Astrocyte (in vitro differentiated cells and primary cell): Measurements from ENCODE around the gene PPP3CA. TPM values are rescaled to one million over a fixed set of nuclear protein-coding genes. Genes with fewer than 3 reads are reported as not detected.
"Not testable (repeated sequence)": the region's sequence is repeated elsewhere in the genome, so short reads cannot be mapped to it uniquely, and the experiment has no call there.

Experiments used
- DNase-seq: peaks from one replicate; pipeline ENCODE4 v3.0.0-alpha.2; 2010; ENCODE audit warnings: low read depth
- FAIRE-seq: peaks from 2 replicates; lab custom pipeline; 2011; peaks lifted over from hg19 to GRCh38; lab: Jason Lieb, UNC
- H2AFZ ChIP-seq: 2 replicates; pipeline ENCODE4 v1.6.0; 2012; ENCODE audit warnings: low read depth, low read length, inconsistent platforms
- H3K27ac ChIP-seq: 2 replicates; pipeline ENCODE4 v1.5.1; 2011; ENCODE audit warnings: low read depth, low read length, inconsistent platforms
- H3K27me3 ChIP-seq: 2 replicates; pipeline ENCODE4 v1.6.0; 2011; ENCODE audit warnings: low read length, inconsistent platforms; ENCODE audit not compliant: insufficient read depth
- H3K36me3 ChIP-seq: 2 replicates; pipeline ENCODE4 v1.5.1; 2011; ENCODE audit warnings: low read length, inconsistent platforms; ENCODE audit not compliant: insufficient read depth
- H3K4me1 ChIP-seq: 2 replicates; pipeline ENCODE4 v1.5.1; 2011; ENCODE audit warnings: low read length, inconsistent platforms; ENCODE audit not compliant: insufficient read depth
- H3K4me2 ChIP-seq: 2 replicates; pipeline ENCODE4 v1.6.0; 2012; ENCODE audit warnings: low read length, inconsistent platforms
- H3K4me3 ChIP-seq: 2 replicates; pipeline ENCODE4 v1.5.1; 2011; ENCODE audit warnings: low read depth, mild to moderate bottlenecking, low read length, inconsistent platforms; ENCODE audit not compliant: insufficient read depth
- H3K79me2 ChIP-seq: 2 replicates; pipeline ENCODE4 v1.6.0; 2012; ENCODE audit warnings: mild to moderate bottlenecking, low read length, inconsistent platforms; ENCODE audit not compliant: insufficient read depth
- H3K9ac ChIP-seq: 2 replicates; pipeline ENCODE4 v1.6.0; 2012; ENCODE audit warnings: mild to moderate bottlenecking, low read length, inconsistent platforms
- H3K9me3 ChIP-seq: 2 replicates; pipeline ENCODE4 v1.5.1; 2012; ENCODE audit warnings: low read depth, mild to moderate bottlenecking, low read length, inconsistent platforms; ENCODE audit not compliant: insufficient read depth
- H4K20me1 ChIP-seq: 2 replicates; pipeline ENCODE4 v1.6.0; 2012; ENCODE audit warnings: low read length, inconsistent platforms; ENCODE audit not compliant: insufficient read depth
- H3K27ac Mint-ChIP-seq: one replicate; pipeline ENCODE4 v1.8.0; 2021; ENCODE audit warnings: mild to moderate bottlenecking, mixed read lengths; ENCODE audit not compliant: unreplicated experiment
- H3K27me3 Mint-ChIP-seq: one replicate; pipeline ENCODE4 v1.8.0; 2021; ENCODE audit warnings: low read depth, mixed read lengths; ENCODE audit not compliant: unreplicated experiment
- H3K36me3 Mint-ChIP-seq: one replicate; pipeline ENCODE4 v1.8.0; 2021; ENCODE audit warnings: low read depth, mixed read lengths; ENCODE audit not compliant: unreplicated experiment
- H3K4me1 Mint-ChIP-seq: one replicate; pipeline ENCODE4 v1.8.0; 2021; ENCODE audit warnings: low read depth, mixed read lengths; ENCODE audit not compliant: unreplicated experiment
- H3K4me3 Mint-ChIP-seq: one replicate; pipeline ENCODE4 v1.8.0; 2021; ENCODE audit warnings: mild to moderate bottlenecking, moderate library complexity, mixed read lengths; ENCODE audit not compliant: unreplicated experiment
- H3K9me3 Mint-ChIP-seq: one replicate; pipeline ENCODE4 v1.8.0; 2021; ENCODE audit warnings: mild to moderate bottlenecking, mixed read lengths; ENCODE audit not compliant: unreplicated experiment
- CTCF ChIP-seq: IDR thresholded peaks from 2 replicates; pipeline ENCODE4 v1.5.1; 2011; ENCODE audit warnings: low read depth, mild to moderate bottlenecking, inconsistent platforms, low read length, moderate library complexity; ENCODE audit not compliant: insufficient read depth
- EZH2 ChIP-seq: IDR thresholded peaks from 2 replicates; pipeline ENCODE4 v1.6.1; 2012; ENCODE audit warnings: mild to moderate bottlenecking, low read length, inconsistent platforms; ENCODE audit not compliant: insufficient read depth
- total RNA-seq: library from RNA; stranded (reverse); gene quantifications from 2 replicates; pipeline ENCODE4 v1.2.1, GENCODE V29; 2021

PPP3CA gene
- total RNA-seq, 1 donor from 2014 or later = 101 TPM

DNA sequence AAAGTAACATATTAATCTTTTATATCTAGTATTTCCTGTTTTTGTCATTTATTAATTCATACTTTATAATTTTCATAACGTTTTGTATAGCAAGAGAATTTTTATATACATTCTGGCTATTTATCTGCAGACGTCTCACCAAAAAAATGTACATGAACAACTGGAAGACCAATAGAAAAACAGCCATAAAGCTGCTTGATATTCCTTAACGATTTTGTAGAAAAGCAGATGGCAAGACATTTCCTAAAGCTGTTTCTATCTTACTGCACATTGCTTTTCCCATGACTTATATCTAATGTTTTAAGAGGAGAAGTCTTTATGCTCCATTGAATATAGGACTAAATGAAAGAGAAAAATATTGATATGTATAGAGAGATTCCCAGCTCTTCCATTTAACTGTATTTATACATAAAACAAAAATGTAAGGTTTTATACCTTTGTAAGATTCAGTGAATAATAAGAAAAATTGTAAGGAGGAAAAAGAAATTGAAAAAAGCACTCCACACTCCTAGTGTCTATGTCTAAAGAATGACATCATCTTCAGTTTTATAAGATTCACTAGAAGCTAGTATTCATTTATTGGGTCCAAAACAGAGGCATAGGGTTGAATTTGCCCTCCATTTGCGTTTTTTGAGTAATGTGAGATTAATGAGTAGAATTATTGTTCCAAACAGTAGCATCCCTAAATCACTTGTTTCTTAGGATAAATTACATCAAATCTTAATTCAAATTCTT, 248.5 kb downstream of the PPP3CA start:
- no peaks in the 10 kb centered on the region for H3K79me2 ChIP-seq
- no peak overlapping the region for H2AFZ ChIP-seq
- no peaks in the 10 kb centered on the region for H3K36me3 ChIP-seq
- H3K4me3 ChIP-seq = no peak overlapping the region
- H3K27ac ChIP-seq = no peak overlapping the region
- no peaks in the 10 kb centered on the region for H3K27me3 Mint-ChIP-seq
- H3K27me3 ChIP-seq = no peaks in the 10 kb centered on the region
- H3K9me3 ChIP-seq = no peaks in the 10 kb centered on the region
- H3K9me3 Mint-ChIP-seq = no peaks in the 10 kb centered on the region
- peaks cover 4% of the 10 kb centered on the region for H3K4me1 ChIP-seq
- no peak overlapping the region for H3K4me2 ChIP-seq
- peaks cover 3% of the 10 kb centered on the region for H3K36me3 Mint-ChIP-seq
- H3K4me3 Mint-ChIP-seq = no peak overlapping the region
- peaks cover 18% of the 10 kb centered on the region for H3K4me1 Mint-ChIP-seq
- H4K20me1 ChIP-seq = peaks cover 2% of the 10 kb centered on the region
- no peak overlapping the region for H3K9ac ChIP-seq
- FAIRE-seq = no peak
- no peak overlapping the region for H3K27ac Mint-ChIP-seq
- TF ChIP-seq EZH2 (no peak), CTCF (no peak)
- no peak for DNase-seq

- H3K27ac ChIP-seq, H3K4me2 ChIP-seq, H3K36me3 ChIP-seq, H3K27ac Mint-ChIP-seq, H3K27me3 ChIP-seq, H3K4me3 ChIP-seq, H3K9ac ChIP-seq, H3K79me2 ChIP-seq, H3K27me3 Mint-ChIP-seq, DNase-seq, H3K4me1 ChIP-seq, H3K4me1 Mint-ChIP-seq, H2AFZ ChIP-seq, H3K4me3 Mint-ChIP-seq, H3K9me3 Mint-ChIP-seq, H3K36me3 Mint-ChIP-seq, H3K9me3 ChIP-seq, H4K20me1 ChIP-seq, FAIRE-seq: not testable (repeated sequence)
Observed at GRCh38 chr4:101092609-101093008, 254.7 kb downstream of the PPP3CA start.

GRCh38 chr4:101089168-101089567, 258.2 kb downstream of the PPP3CA start:
- H3K36me3 Mint-ChIP-seq = peaks cover 7% of the 10 kb centered on the region
- TF ChIP-seq CTCF (no peak), EZH2 (no peak)
- no peak overlapping the region for H3K4me3 ChIP-seq
- H3K4me2 ChIP-seq = no peak overlapping the region
- no peaks in the 10 kb centered on the region for H3K27me3 Mint-ChIP-seq
- peaks cover 2% of the 10 kb centered on the region for H3K9me3 Mint-ChIP-seq
- no peaks in the 10 kb centered on the region for H3K79me2 ChIP-seq
- H3K4me3 Mint-ChIP-seq = no peak overlapping the region
- H3K36me3 ChIP-seq = peaks cover 8% of the 10 kb centered on the region
- H3K4me1 Mint-ChIP-seq = peaks cover 3% of the 10 kb centered on the region
- H3K9me3 ChIP-seq = no peaks in the 10 kb centered on the region
- DNase-seq (no peak), FAIRE-seq (no peak)
- H3K9ac ChIP-seq = no peak overlapping the region
- H2AFZ ChIP-seq = no peak overlapping the region
- peaks cover 6% of the 10 kb centered on the region for H4K20me1 ChIP-seq
- H3K4me1 ChIP-seq = no peaks in the 10 kb centered on the region
- no peaks in the 10 kb centered on the region for H3K27me3 ChIP-seq
- no peak overlapping the region for H3K27ac ChIP-seq
- H3K27ac Mint-ChIP-seq = no peak overlapping the region
